IMR-90 (cell line): ENCODE data around the gene SOWAHD. TPM values are rescaled to one million over a fixed set of nuclear protein-coding genes. Genes with fewer than 3 reads are reported as not detected.
"Not testable (repeated sequence)": the region's sequence is repeated elsewhere in the genome, so short reads cannot be mapped to it uniquely, and the experiment has no call there.

Experiments
- ATAC-seq: fragments of 200-7000 bp; cut with Tn5 transposase; 2 replicates; pipeline ENCODE4 v1.9.1; 2020; ENCODE audit warnings: low read depth, mild to moderate bottlenecking, moderate library complexity
- BruUV-seq: library from RNA; stranded (reverse); fragments of 400-500 nt; replicated peaks from 2 replicates; lab custom pipeline; 2021; lab: Mats Ljungman, UMichigan
- CTCF ChIA-PET: fragments of 300-600 bp; formaldehyde crosslinking; extraction: SDS; loops from one replicate; lab custom pipeline; 2021; ENCODE audit warnings: antibody characterized with exemption; lab: Yijun Ruan, JAX
- POLR2A ChIA-PET: fragments of 300-600 bp; sonication (Branson Sonifier 250); formaldehyde crosslinking; loops from one replicate; lab custom pipeline; 2022; ENCODE audit warnings: antibody characterized with exemption; ENCODE audit not compliant: unreplicated experiment; lab: Charles Lee
- DNase-seq: peaks from one replicate; pipeline ENCODE4 v3.0.0; 2013
- H2AFZ ChIP-seq: replicated peaks from 2 replicates; pipeline ENCODE3; 2013; ENCODE audit warnings: low read length, mild to moderate bottlenecking; ENCODE audit not compliant: poor library complexity
- H2AK5ac ChIP-seq: 2 replicates; pipeline ENCODE4 v1.6.1; 2013; ENCODE audit warnings: low read depth, low read length, inconsistent platforms
- H2AK9ac ChIP-seq: replicated peaks from 2 replicates; pipeline ENCODE3; 2013; ENCODE audit warnings: mild to moderate bottlenecking, low read depth, low read length, moderate library complexity; ENCODE audit not compliant: poor library complexity
- H2BK120ac ChIP-seq: 2 replicates; pipeline ENCODE4 v1.6.1; 2013; ENCODE audit warnings: low read depth, low read length, inconsistent platforms
- H2BK15ac ChIP-seq: 3 replicates; pipeline ENCODE4 v1.6.1; 2013; ENCODE audit warnings: low read depth, low read length, inconsistent platforms
- H2BK20ac ChIP-seq: 2 replicates; pipeline ENCODE4 v1.6.1; 2013; ENCODE audit warnings: low read depth, mild to moderate bottlenecking, inconsistent platforms, low read length, moderate library complexity
- H2BK5ac ChIP-seq: 2 replicates; pipeline ENCODE4 v1.6.1; 2013; ENCODE audit warnings: mild to moderate bottlenecking, low read depth, low read length, inconsistent platforms; ENCODE audit not compliant: poor library complexity, severe bottlenecking
- H3K14ac ChIP-seq: replicated peaks from 2 replicates; pipeline ENCODE4 v1.6.1; 2013; ENCODE audit warnings: low read depth, low read length, inconsistent platforms
- H3K18ac ChIP-seq: 2 replicates; pipeline ENCODE4 v1.6.1; 2013; ENCODE audit warnings: low read depth, low read length, control low read depth
- H3K23ac ChIP-seq: 2 replicates; pipeline ENCODE4 v1.6.1; 2013; ENCODE audit warnings: low read depth, low read length, inconsistent platforms
- H3K27ac ChIP-seq: 2 replicates; pipeline ENCODE4 v1.5.1; 2013; ENCODE audit warnings: mild to moderate bottlenecking, control low read depth, low read length; ENCODE audit not compliant: insufficient read depth
- H3K27me3 ChIP-seq: 2 replicates; pipeline ENCODE4 v1.6.1; 2013; ENCODE audit warnings: low read length; ENCODE audit not compliant: control insufficient read depth, insufficient read depth
- H3K36me3 ChIP-seq: 2 replicates; pipeline ENCODE4 v1.6.1; 2013; ENCODE audit warnings: low read length, mixed read lengths; ENCODE audit not compliant: control insufficient read depth, insufficient read depth
- H3K4ac ChIP-seq: 2 replicates; pipeline ENCODE4 v1.6.1; 2013; ENCODE audit warnings: low read depth, low read length, inconsistent platforms
- H3K4me1 ChIP-seq: 2 replicates; pipeline ENCODE4 v1.6.1; 2013; ENCODE audit warnings: low read length, mixed read lengths; ENCODE audit not compliant: control insufficient read depth, insufficient read depth
- H3K4me2 ChIP-seq: 2 replicates; pipeline ENCODE4 v1.6.1; 2013; ENCODE audit warnings: low read depth, mild to moderate bottlenecking, control low read depth, low read length, moderate library complexity
- H3K4me3 ChIP-seq: 2 replicates; pipeline ENCODE4 v1.5.1; 2013; ENCODE audit warnings: low read depth, mild to moderate bottlenecking, control low read depth, low read length, moderate library complexity; ENCODE audit not compliant: insufficient read depth
- H3K56ac ChIP-seq: 2 replicates; pipeline ENCODE4 v1.6.1; 2013; ENCODE audit warnings: low read length, inconsistent platforms; ENCODE audit not compliant: insufficient read depth; ENCODE audit errors: extremely low read depth
- H3K79me1 ChIP-seq, 2 experiments: 2 replicates each; pipeline ENCODE4 v1.6.1; 2013; ENCODE audit warnings: low read length in 2 of 2, inconsistent platforms in 1 of 2, low read depth in 1 of 2
- H3K9ac ChIP-seq: 2 replicates; pipeline ENCODE4 v1.6.1; 2013; ENCODE audit warnings: low read depth, low read length, control low read depth
- H3K9me1 ChIP-seq: 2 replicates; pipeline ENCODE4 v1.6.1; 2013; ENCODE audit warnings: low read length, inconsistent platforms; ENCODE audit not compliant: insufficient read depth
- H3K9me3 ChIP-seq: 2 replicates; pipeline ENCODE4 v1.6.1; 2013; ENCODE audit warnings: low read length; ENCODE audit not compliant: control insufficient read depth, insufficient read depth
- H4K20me1 ChIP-seq: 2 replicates; pipeline ENCODE4 v1.6.1; 2013; ENCODE audit warnings: low read length, inconsistent platforms; ENCODE audit not compliant: insufficient read depth
- H4K5ac ChIP-seq: 2 replicates; pipeline ENCODE4 v1.6.1; 2013; ENCODE audit warnings: mild to moderate bottlenecking, low read depth, low read length, control low read depth
- H4K8ac ChIP-seq, 2 experiments: 2 replicates each; pipeline ENCODE4 v1.6.1; 2013; ENCODE audit warnings: low read depth in 2 of 2, low read length in 2 of 2, control low read depth in 1 of 2, inconsistent platforms in 1 of 2
- H4K91ac ChIP-seq: 2 replicates; pipeline ENCODE4 v1.6.1; 2013; ENCODE audit warnings: low read depth, low read length, inconsistent platforms; ENCODE audit not compliant: insufficient read depth
- FOS ChIP-seq: fragments of 150-350 bp; IDR thresholded peaks from 2 replicates; pipeline ENCODE4 v1.6.1; 2016; ENCODE audit warnings: low read depth, low read length
- MAFK ChIP-seq: IDR thresholded peaks from 2 replicates; pipeline ENCODE4 v1.6.1; 2012; ENCODE audit warnings: low read depth, low read length, improper control_type of control experiment
- MXI1 ChIP-seq: IDR thresholded peaks from 2 replicates; pipeline ENCODE4 v1.6.1; 2012; ENCODE audit warnings: low read depth, mild to moderate bottlenecking, low read length, moderate library complexity, borderline replicate concordance
- NFE2L2 ChIP-seq: fragments of 150-350 bp; IDR thresholded peaks from 2 replicates; pipeline ENCODE4 v1.6.1; 2016; ENCODE audit warnings: low read depth, mild to moderate bottlenecking, low read length
- RFX5 ChIP-seq: IDR thresholded peaks from 2 replicates; pipeline ENCODE4 v1.8.0; 2012; ENCODE audit warnings: low read depth, mild to moderate bottlenecking, low read length, moderate library complexity
- SMC3 ChIP-seq: fragments of 150-350 bp; IDR thresholded peaks from 2 replicates; pipeline ENCODE4 v1.6.1; 2016; ENCODE audit warnings: low read depth, mild to moderate bottlenecking, antibody characterized with exemption, low read length, moderate library complexity
- WGBS, 2 experiments: methylation state at CpG; one replicate each; pipeline versions ENCODE4 v1.1.5 to v1.1.7; 2013; ENCODE audit warnings: missing lambda C conversion rate in 2 of 2; ENCODE audit not compliant: insufficient read length in 1 of 2; ENCODE audit errors: extremely low coverage in 2 of 2; 5-methylcytosine and 5-hydroxymethylcytosine counted together
- dilution Hi-C: fragments of 300-500 bp; cut with HindIII; formaldehyde crosslinking; loops from one replicate; pipeline ENCODE4 v1.14.3; 2018; ENCODE audit warnings: low sequenced_read_pairs; ENCODE audit not compliant: unreplicated experiment
- in situ Hi-C: fragments of 300-500 bp; cut with MboI; formaldehyde crosslinking; loops from 3 replicates; pipeline ENCODE4 v1.14.3; 2019; ENCODE audit warnings: low sequenced_read_pairs, inconsistent platforms, mixed read lengths
- intact Hi-C: fragments of 100-400 bp; cut with micrococcal nuclease; formaldehyde crosslinking; loops from 2 replicates; pipeline ENCODE4 v1.10.0; 2022
- polyA plus RNA-seq, 3 experiments: library from polyadenylated mRNA; depleted of rRNA; stranded (reverse); fragments of >200 nt; gene quantifications; 2 replicates each; pipeline ENCODE4 v1.2.3, GENCODE V29; 2012; ENCODE audit warnings: low replicate concordance in 1 of 3
- total RNA-seq: library from RNA; depleted of rRNA; stranded (reverse); fragments of >200 nt; gene quantifications from 2 replicates; pipeline ENCODE4 v1.2.3, GENCODE V29; 2012

SOWAHD gene
- total and polyA plus RNA-seq, 2 of the 4 experiments (the other 2 are of a cell fraction): 0.17 to 0.18 TPM

DNA sequence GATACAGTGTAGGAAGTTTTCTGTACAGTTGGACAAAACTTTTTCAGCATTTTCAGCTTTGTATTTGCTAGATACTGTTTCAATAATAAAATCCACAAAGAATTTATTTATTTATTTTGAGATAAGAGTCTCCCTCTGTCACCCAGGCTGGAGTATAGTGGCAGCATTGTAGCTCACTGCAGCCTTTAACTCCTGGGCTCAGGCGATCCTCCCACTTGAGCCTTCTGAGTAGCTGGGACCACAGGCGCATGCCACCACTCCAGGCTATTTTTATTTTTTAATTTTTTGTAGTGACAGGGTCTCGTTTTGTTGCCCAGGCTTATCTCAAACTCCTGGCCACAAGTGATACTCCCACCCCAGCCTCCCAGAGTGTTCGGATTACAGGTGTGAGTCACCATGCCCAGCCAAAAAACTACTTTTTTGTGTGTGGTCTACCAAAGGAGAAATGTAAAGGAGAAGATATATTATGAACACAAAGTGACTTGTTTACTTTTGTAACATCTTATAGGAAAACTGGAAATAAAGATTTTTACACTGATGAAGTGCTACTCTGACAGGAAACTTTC lies 13.0 kb upstream of the SOWAHD start:
- H4K5ac ChIP-seq: no peak overlapping the region
- in situ Hi-C loops: loop anchor here (25.0 kb wide), 1 partner anchor 233 kb away; no protein-coding TSS in a partner anchor
- intact Hi-C loops: no loop called here

DNA sequence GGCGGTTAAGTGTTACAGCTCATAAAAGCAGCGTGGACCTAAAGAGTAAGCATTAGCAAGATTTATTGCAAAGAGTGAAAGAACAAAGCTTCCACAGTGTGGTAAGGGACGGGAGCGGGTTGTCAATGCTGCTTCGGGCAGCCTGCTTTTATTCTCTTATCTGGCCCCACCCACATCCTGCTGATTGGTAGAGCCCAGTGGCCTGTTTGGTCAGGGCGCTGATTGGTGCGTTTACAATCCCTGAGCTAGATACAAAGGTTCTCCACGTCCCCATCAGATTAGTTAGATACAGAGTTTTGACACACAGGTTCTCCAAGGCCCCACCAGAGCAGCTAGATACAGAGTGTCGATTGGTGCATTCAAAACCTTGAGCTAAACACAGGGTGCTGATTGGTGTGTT lies 8.3 kb upstream of the SOWAHD start:
- H3K27ac ChIP-seq, H3K18ac ChIP-seq, H2AK9ac ChIP-seq, H2AK5ac ChIP-seq, H3K4ac ChIP-seq, BruUV-seq, H2BK120ac ChIP-seq, H3K79me1 ChIP-seq, H3K27me3 ChIP-seq, H3K23ac ChIP-seq, H2BK15ac ChIP-seq, H4K20me1 ChIP-seq, H2BK5ac ChIP-seq, DNase-seq, H4K91ac ChIP-seq, H3K9me3 ChIP-seq, H3K4me1 ChIP-seq, H4K8ac ChIP-seq, H2BK20ac ChIP-seq, H3K4me2 ChIP-seq, H3K14ac ChIP-seq, H3K9ac ChIP-seq, H3K9me1 ChIP-seq, ATAC-seq, H3K4me3 ChIP-seq, H4K5ac ChIP-seq, POLR2A ChIA-PET, H2AFZ ChIP-seq, H3K56ac ChIP-seq, dilution Hi-C loops, H3K36me3 ChIP-seq, in situ Hi-C loops: not testable (repeated sequence)
- WGBS, 2 experiments: 80% methylated on average over 1 of the region's 9 CpGs; no CpG with 5 or more reads in 1 of the 2 experiments
- CTCF ChIA-PET: interaction anchor here (1.2 kb wide), 1 partner anchor 22 kb away, joined by 3 read pairs; no protein-coding TSS in a partner anchor
- intact Hi-C loops: loop anchor here (10.0 kb wide), 1 partner anchor 55 kb away; the partner anchor contains the start of gene SEPTIN6

More for the DNA sequence above, 13.0 kb upstream of the SOWAHD start:
- Histone ChIP-seq H4K20me1 (no peaks in the 10 kb centered on the region), H3K4ac (no peak overlapping the region), H3K27me3 (peaks cover 2% of the 10 kb centered on the region; the same call in 1 of the 2 replicates), H2AK5ac (no peak overlapping the region), H3K9me1 (no peaks in the 10 kb centered on the region), H3K4me3 (no peak overlapping the region), H2BK20ac (no peak overlapping the region), H3K23ac (no peak overlapping the region), H4K8ac (no peak overlapping the region), H3K18ac (no peak overlapping the region), H2BK15ac (no peak overlapping the region), H3K4me2 (no peak overlapping the region), H3K4me1 (no peaks in the 10 kb centered on the region), H3K79me1 (no peaks in the 10 kb centered on the region), H3K14ac (no peak overlapping the region), H2BK5ac (no peak overlapping the region), H2AK9ac (no peak overlapping the region), H4K91ac (no peak overlapping the region), H3K27ac (no peak overlapping the region), H3K36me3 (no peaks in the 10 kb centered on the region), H3K9me3 (no peaks in the 10 kb centered on the region; the same call in 1 of the 2 replicates), H3K56ac (no peak overlapping the region), H2BK120ac (no peak overlapping the region), H2AFZ (no peak overlapping the region), H3K9ac (no peak overlapping the region)
- TF ChIP-seq RFX5: no peak
- TF ChIP-seq MAFK: no peak
- no peak for TF ChIP-seq MXI1
- TF ChIP-seq NFE2L2: no peak
- TF ChIP-seq SMC3: no peak
- TF ChIP-seq FOS: no peak
- no TSS peak for BruUV-seq
- WGBS, 2 experiments: no CpG with 5 or more reads among the region's 4 CpGs
- DNase-seq (no peak), ATAC-seq (no peak)
- POLR2A ChIA-PET: no interaction called here
- CTCF ChIA-PET: no interaction called here
- dilution Hi-C loops: no loop called here
